Stimulated activated CD4-positive, alpha-beta T cell treated with anti-CD3 and anti-CD28 coated beads, Interleukin-1b, Interleukin-23, amount 100 ng/mL, for 4 hours (primary cell): Measurements from ENCODE around the gene ASB18.
"Not testable (repeated sequence)": the region's sequence is repeated elsewhere in the genome, so short reads cannot be mapped to it uniquely, and the experiment has no call there.

Experiments
- DNase-seq, 2 donors: peaks; one replicate each; pipeline ENCODE4 v3.0.0-alpha.2; 2020; ENCODE audit warnings: low read depth in 2 of 2

Gene ASB18

DNA sequence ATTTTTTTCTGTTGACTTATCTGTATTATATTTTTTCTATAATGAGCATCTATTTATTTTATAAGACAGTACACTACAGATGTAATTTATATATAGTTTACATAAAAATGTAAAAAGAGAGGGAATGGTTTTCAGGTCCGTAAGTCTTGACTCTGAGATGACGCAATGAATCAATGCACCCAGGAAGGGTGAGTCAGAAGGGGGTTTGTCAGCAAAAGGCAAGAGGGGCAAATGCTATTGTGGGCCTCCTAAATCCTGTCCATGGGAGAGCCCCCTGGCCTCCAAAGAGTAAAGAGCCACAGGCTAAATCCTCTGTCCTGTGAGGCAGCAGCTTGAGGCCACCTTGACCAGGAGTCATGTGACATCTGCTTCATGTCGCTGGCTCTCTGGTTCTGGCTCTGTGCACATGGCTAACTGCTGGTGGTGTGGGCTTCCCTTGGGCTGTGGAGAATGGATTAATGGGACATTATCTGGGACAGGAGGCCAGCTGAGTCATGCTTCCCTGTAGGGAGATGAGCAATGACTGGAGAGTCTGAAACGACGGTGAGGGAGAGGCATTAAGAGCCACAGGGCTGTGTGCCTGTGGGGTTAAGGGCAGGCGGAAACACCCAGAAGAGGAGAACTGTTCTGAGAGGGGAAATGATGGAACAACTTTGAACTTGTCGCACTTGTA is 22.8 kb upstream of the ASB18 start:
- no peak for DNase-seq

DNA sequence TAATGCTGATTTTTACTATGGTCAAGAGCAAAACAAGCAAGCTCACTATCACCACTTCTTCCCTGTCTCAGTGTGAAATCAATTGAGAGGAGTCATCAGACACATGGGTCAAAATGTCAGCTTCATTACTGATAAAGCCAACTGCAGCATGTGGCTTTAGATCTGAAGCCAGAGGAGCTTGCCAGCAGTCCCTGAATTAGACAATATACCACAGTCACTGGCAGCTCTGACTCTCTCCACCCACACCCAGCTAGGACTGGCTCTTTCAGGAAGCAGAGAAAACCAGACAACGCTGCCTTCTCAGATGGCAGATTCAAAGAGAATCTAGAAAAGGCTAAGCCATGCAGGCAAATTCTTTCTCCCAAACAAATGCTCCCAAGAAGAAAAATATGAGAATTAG is 20.0 kb upstream of the ASB18 start:
- no peak for DNase-seq

DNA sequence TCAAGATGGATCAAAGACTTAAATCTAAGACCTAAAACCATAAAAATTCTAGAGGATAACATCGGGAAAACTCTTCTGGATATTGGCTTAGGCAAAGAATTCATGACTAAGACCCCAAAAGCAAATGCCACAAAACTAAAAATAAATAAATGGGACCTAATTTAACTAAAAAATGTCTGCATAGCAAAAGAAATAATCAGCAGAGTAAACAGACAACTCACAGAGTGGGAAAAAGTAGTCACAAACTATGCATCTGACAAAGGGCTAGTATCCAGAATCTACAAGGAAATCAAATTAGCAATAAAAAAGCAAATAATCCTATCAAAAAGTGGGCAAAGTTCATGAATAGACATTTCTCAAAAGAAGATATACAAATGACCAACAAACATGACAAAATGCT is 18.2 kb upstream of the ASB18 start:
- no peak for DNase-seq

DNA sequence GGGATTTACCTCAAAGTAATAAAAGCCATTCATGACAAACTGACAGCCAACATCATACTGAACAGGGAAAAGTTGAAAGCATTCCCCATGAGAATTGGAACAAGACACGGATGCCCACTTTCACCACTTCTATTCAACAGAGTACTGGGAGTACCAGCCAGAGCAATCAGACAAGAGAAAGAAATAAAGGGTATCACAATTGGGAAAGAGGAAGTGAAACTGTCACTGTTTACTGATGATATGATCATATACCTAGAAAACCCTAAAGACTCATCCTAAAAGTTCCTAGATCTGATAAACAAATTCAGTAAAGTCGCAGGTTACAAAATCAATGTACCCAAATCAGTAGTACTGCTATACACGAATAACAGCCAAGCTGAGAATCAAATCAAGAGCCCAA is 17.2 kb upstream of the ASB18 start:
- DNase-seq: no peak

DNA sequence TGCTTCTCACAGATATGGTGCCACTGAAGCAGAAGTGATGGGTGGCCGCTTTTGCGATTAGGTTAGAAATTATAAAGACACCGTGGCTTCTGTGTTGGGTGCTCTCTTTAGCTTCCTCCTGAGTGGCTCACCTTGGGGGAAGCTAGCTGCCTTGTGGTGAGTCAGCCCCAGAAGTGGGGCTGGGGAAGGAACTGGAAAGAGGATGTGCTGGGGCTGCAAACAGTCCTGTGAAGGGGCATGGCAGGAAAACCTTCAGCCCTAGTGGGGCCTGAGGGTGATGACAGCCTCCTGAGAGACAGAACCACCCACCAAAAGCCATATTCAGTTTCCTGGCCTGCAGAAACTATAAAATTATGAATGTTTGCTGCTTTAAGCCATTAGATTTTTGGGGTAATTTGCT is 8.9 kb upstream of the ASB18 start:
- DNase-seq: no peak

DNA sequence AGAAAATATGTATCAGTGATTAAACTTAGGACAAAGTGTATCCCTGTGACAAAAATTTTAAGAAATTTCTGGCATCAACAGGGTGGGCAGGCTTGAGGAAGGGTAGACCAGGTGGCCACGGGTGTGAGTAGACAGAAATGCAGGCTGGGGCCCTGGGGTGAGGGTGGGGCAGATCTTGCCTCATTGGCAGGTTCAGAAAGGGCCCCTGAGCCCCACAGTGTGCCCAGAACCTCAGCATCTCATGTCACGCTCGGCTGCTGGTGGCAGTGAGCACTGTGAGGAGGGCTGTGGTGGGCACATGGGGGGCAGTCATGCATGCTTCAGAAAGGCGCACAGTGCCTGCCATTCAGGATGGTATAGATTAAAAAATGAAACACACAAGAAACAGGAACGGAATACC is 7.6 kb upstream of the ASB18 start:
- no peak for DNase-seq

DNA sequence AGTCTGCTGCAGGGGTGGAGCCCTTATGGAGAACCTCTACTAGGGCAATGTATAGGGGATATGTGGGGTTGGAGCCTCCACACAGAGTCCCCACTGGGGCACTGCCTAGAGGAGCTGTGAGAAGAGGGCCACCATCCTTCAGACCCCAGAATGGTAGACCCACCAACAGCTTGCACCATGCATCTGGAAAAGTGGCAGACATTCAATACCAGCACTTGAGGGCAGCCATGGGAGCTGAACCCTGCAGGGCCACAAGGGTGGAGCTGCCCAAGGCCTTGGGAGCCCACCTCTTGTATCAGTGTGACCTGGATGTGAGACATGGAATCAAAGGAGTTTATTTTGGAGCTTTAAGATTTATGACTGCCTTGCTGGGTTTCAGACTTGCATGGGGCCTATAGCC is 5.7 kb upstream of the ASB18 start:
- not testable (repeated sequence) for DNase-seq

DNA sequence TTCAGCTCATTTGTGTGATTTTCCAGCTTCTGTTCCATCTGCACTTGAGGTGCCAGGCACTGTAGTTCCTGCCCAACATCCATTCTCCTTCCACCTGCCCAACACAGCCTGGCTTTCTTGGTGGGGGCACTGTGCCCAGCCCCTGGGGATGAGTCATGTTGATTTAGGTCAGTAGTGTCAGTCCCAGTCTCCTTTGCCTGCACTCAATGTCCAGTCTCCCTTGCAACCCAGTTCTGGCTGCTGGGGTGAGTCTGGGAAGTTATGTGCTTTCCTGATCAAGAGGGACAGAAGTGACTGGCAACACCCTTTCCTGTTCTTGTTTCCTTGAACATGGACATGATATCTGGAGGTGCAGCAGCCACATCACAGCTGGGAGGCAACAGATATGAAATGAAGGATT is 1.5 kb upstream of the ASB18 start:
- no peak for DNase-seq

DNA sequence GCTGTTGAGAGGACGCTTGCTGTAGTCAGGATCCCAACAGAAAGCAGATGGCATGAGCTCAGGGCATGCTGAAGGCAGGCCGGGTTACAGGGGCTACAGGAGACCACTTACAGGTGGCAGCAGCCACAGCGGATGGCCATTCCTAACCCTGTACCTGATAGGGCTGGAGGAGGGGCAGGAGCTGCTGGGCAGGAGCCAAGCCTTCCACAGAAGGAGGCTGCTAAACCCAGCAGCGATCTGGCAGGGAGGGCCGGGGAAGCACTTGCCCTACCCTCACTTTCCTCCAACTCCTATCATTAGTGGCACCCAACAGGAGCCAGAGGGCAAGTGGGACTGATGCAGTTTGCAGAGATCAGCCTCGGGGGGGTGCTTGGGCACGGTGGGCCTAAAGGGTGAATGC is 2.0 kb downstream of the ASB18 start:
- DNase-seq: no peak

DNA sequence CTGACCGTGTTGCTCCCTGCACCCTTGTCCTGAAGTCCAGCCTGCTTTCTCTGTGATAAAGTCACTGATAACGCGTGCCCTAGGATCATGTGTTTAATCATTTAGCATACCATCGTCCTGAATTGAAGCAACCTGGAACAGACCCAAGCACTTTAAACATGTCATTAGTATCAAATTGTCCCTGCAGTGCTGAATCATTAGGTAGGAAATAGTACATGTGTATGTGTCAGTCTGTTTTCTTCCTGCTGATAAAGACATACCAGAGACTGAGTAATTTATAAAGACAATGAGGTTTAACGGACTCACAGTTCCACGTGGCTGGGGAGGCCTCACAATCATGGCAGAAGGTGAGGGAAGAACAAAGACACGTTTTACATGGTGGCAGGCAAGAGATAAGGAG is 2.8 kb downstream of the ASB18 start:
- DNase-seq: no peak

DNA sequence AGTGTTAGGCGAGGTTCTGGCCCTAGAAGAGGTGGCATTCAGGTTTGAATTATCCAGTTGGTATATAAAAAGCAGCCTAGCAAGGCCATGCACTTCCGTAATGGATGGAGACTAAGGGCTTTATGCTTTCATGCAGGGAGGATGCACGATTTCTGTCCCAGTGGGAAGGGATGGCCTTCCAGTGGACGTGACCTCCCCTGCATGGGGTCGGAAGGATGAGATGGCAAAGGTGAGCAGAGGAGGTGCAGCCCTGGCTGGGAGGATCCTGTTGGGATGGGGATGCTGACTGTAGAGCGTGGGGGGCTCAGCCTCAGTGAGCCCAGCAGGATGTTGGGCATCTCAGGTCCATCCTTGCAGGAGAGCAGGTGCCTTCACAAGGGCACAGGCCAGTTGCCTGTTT is 4.8 kb downstream of the ASB18 start:
- DNase-seq: no peak

DNA sequence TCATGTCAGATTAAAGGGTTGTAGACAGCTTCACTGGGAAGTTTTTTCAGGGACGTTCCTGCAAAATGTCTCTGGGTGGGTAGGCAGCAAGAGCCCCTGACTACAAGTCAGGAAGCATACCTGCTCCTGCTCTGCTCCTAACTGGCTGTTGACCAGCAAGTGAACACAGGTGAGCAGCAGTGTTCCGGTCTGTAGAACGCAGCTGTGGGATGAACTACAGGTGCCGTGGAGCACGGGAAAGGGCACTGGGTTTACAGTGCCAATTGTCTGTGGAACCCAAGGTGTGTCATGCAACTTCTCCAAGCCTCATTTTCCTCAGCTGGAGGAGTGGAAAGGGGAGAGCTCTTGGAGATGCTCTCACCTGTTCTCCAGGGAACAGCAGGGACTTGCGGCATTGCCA is 6.6 kb downstream of the ASB18 start:
- no peak for DNase-seq

DNA sequence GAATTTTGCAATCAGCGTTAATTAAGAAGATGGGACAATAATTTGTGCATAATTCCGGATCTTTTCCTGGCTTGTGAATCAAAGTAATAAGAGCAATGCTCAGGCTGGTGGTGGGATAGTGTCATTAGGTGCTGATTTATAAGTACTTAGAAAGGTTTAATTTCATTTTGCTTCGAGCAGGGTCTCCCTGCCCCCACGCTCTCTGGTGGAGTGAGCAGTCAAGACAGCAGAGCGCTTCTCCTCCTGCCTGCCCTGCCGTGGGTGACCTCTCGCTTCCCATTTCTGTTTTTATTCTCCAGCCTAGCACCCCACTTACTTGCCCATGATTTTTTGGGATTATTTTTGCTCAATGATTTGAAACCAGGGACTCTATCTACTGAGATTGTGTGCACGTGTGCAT is 7.1 kb downstream of the ASB18 start:
- no peak for DNase-seq

DNA sequence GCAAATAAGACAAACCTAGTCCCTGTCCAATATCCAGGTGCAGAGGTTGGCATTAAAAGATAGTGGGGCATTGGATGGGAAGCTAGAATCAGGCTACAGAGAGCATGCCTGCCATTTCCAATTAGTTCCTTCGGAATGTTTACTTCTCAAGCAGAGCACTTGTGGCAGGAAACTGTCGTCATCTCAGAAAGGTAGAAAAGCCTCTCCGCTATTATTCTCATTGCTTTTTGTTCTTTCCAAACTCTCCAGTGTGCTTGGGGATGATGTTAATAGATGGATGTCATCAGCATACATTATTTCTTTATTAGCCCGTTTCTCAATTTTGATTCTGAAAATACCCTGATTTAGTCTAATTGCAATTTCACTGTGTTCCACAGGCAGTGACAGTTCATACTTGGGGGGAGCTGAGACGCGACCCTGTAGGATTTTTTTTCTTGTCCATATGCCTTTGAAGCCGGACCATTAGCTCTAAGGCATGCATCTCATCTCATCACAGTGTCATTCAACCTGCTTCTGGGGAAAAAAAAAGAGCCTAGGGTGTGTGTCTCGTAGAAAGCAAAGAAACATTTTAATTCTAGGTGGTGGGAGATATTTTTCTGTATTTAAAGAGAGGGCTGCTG is 7.7 kb downstream of the ASB18 start:
- no peak for DNase-seq

DNA sequence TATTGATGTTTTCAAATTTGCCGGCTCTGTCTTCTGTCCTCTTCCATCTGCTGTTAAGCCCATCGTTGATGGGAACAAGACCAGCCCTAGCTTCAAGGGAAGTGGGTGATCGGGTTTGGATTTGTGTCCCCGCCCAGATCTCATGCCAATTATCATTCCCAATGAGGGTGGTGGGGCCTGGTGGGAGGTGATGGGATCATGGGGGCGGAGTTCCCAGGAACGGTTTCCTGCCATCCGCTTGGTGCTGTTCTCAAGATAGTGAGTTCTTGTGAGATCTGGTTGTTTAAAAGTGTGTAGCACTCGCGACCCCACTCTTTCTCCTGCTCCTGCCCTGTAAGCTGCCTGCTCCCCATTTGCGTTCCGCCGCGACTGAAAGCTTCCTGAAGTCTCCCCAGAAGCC is 9.5 kb downstream of the ASB18 start:
- no peak for DNase-seq

DNA sequence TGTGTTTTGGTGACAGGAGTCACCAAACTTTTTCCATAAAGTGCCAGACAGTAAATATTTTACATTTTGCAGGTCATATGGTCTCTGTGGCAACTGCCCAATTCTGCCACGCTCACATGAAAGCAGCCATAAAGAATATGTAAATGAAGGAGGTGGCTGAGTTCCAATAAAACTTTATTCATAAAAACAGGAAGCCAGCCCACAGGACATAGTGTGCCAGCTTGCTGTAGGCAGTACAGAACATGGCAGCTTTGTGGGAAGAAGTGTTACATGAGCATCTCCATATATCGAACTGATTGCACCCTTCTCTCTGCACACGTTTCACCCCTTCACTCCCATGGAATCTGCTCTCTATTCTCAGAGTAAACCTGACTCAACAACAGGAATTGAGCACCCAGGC is 10.2 kb downstream of the ASB18 start:
- DNase-seq: no peak

DNA sequence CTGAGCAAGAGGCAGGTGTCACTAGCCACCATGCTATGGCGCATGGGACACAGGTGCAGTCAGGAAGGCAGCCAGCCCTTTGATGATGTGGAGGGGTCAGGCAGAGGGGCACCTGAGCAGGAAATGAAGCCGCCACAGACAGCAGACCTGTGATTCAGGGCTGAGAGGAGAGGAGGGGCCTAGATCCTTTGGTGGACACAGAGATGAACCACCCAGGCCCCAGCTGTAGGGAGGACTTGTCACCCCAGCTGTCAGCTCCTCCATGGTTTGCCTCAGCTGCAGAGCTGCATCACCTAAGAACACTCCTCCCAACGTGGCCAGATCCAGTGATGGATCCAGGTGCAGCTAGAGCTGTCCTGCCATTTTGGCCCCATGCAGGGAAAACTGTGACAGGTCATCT is 11.6 kb downstream of the ASB18 start:
- no peak for DNase-seq

DNA sequence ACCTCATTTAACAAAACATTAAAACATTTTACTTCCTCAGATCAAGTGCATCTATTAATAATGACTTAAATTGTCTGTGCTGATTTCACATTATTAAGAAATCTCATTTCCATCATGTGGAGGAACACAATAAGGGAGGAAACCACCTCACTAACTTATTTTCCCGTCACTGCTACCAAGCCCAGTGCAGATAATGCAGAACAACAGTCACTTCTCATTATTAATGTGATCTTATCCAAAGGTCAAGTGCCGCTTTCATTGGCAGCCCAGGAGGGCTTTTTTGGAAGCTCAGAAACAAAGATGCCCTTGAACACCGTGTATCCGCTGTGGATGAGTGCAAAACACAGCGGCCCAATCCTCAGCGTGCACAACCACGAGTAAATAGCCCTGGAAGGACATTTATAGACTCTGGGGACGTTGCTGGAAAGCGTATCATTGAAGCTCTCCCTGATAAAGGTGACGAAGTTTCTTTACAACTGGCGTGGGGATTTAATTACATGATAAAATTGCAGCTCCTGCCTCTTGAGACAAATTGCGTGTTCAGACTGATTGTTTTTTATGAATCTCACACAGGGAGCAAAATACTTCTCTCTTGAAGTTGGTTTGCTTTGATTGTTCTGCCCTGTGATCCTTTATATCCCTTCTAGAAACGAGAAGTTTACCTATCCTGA is 13.2 kb downstream of the ASB18 start:
- no peak for DNase-seq

DNA sequence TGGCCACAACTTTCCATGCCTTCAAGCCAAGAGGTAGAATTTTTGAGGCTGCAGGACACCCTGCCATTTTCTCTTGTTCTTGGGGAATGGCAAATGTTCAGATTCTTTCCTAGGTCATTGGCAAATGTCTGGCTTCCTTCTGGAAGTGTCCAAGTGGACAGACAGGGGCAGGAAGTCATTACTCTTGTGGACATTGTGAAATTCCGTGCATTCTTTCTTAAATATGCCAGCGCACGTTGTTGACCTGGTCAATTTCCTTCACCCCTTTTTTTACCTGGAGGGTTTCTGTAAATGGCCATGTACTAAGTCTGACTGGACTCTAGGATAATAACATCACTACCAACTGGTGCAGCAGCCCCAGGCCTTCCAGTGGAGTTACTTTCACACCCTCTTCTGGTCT is 13.9 kb downstream of the ASB18 start:
- no peak for DNase-seq

DNA sequence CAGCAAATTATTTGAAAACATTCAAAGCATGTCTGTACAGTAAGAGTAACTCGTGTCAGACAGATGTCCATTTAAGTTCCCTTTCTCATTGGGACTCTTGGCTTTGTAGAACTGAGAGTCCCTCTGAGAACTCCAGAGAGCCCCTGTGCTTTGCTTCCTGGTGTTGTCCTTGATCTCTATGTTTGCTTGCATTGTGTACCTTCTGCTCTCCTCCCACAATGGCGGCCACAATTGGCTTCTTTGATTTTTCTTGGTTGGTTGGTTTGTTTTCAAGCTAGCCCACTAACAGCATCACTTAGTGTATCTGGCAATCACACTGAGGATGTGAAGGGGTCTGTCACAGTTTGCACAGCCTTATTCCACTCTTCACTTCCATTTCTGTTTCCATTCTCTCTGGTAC is 15.1 kb downstream of the ASB18 start:
- DNase-seq: no peak

DNA sequence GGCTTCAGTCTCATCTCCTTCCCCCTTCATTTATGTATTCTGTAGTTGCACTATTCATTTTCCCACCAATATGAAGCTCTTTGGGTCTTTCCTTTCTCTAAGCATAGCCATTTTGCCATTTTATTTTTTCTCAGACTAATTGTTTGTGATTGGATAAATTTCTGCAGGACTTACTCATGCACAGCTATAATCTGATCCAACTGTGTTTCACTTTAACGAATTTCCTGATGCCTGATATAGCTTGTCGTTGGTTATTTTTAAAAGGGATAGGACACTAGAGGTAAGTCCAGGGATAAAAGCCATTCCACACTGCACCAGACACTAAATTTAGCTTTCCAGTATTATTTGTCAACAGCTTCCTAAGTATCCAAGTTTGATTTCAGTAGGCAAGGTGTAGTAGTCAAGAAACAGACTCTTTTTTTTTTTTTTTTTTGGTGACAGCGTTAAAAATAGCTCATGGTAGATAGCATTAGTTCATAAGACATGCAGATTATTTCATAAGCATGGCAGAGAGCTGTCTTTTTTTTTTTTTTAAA is 17.4 kb downstream of the ASB18 start:
- DNase-seq: no peak

DNA sequence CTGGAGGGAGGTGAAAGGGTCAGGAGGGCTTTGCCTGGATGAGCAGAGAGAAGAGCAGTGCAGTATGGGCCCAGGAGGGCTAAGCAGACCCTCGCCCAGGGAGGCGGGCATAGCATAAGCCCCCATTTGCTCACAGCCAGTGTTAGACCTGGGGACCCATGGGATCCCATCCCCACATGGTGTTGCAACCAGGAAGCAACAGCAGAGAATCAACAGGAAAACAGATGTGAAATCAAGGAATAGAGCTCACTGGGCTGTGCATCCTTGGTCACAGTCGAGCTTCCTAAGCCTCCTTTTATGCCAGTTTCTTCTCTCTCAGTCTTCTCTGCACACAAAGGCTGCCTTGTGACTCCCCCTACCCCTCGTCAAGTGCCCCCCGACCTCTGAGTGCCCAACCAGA is 19.9 kb downstream of the ASB18 start:
- DNase-seq: no peak

DNA sequence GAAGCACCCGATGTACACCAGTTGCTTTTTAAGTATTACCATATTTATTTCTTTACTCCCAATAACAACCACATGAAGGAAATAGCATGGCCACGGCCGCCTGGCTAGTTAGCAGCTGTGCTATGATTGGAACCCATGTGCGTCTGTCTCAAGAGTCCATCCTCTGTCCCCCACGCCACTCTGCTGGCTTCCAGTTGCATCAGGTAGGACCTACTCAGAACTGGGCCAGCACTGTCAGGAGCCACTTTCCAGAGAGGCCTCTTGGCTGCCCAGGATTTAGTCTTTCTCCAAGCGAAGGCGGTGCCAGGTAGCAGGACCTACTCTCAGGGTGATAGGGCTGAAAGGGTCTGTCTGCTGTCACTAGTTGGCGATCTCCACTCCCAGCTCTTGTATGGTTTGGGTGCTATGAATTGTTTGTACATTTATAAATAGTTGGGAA is 22.1 kb downstream of the ASB18 start:
- no peak for DNase-seq
